OCI-LY7 (cell line): Measurements from ENCODE around the gene ANKRD39. TPM values are rescaled to one million over a fixed set of nuclear protein-coding genes. Genes with fewer than 3 reads are reported as not detected.

Experiments
- BruUV-seq: library from RNA; stranded (reverse); fragments of 400-500 nt; replicated peaks from 2 replicates; lab custom pipeline; 2021; lab: Mats Ljungman, UMichigan
- CTCF ChIA-PET: fragments of 300-600 bp; sonication (Branson Sonifier 250); formaldehyde crosslinking; loops from one replicate; lab custom pipeline; 2022; ENCODE audit warnings: antibody characterized with exemption; ENCODE audit not compliant: unreplicated experiment; lab: Charles Lee
- POLR2A ChIA-PET: fragments of 300-600 bp; sonication (Branson Sonifier 250); formaldehyde crosslinking; loops from one replicate; lab custom pipeline; 2022; ENCODE audit warnings: antibody characterized with exemption; lab: Charles Lee
- DNase-seq: peaks from one replicate; pipeline ENCODE4 v3.0.0-alpha.2; 2015; ENCODE audit warnings: low spot score
- H2AFZ ChIP-seq: fragments of 200-600 bp; sonication (generic), shearing (Covaris generic); 2 replicates; pipeline ENCODE4 v1.6.1; 2014; ENCODE audit warnings: mild to moderate bottlenecking, antibody characterized with exemption, low read length, moderate library complexity
- H3K27ac ChIP-seq: fragments of 200-600 bp; sonication (generic); 2 replicates; pipeline ENCODE4 v1.5.1; 2014; ENCODE audit warnings: mixed run types, low read depth, mild to moderate bottlenecking, moderate library complexity, low read length, inconsistent platforms; ENCODE audit not compliant: poor library complexity, severe bottlenecking
- H3K36me3 ChIP-seq: fragments of 200-600 bp; sonication (generic); 2 replicates; pipeline ENCODE4 v1.6.1; 2014; ENCODE audit warnings: mild to moderate bottlenecking, antibody characterized with exemption, low read length, moderate library complexity, mixed read lengths; ENCODE audit not compliant: insufficient read depth
- H3K4me1 ChIP-seq: fragments of 200-600 bp; sonication (generic); 2 replicates; pipeline ENCODE4 v1.5.1; 2014; ENCODE audit warnings: mild to moderate bottlenecking, low read length; ENCODE audit not compliant: insufficient read depth, poor library complexity, severe bottlenecking
- H3K4me2 ChIP-seq: fragments of 200-600 bp; sonication (generic); 2 replicates; pipeline ENCODE4 v1.6.1; 2014; ENCODE audit warnings: mild to moderate bottlenecking, low read length
- H3K4me3 ChIP-seq: fragments of 200-600 bp; sonication (generic); 2 replicates; pipeline ENCODE4 v1.5.1; 2014; ENCODE audit warnings: mild to moderate bottlenecking, low read depth, low read length; ENCODE audit not compliant: poor library complexity, severe bottlenecking
- H3K79me2 ChIP-seq: fragments of 200-600 bp; sonication (generic); 2 replicates; pipeline ENCODE4 v1.6.1; 2016; ENCODE audit warnings: low read depth, mild to moderate bottlenecking, low read length, moderate library complexity, mixed read lengths; ENCODE audit not compliant: insufficient read depth
- H3K9me2 ChIP-seq: fragments of 200-600 bp; sonication (generic); 2 replicates; pipeline ENCODE4 v1.6.1; 2016; ENCODE audit warnings: mild to moderate bottlenecking, low read length, mixed read lengths; ENCODE audit not compliant: insufficient read depth
- H3K9me3 ChIP-seq: fragments of 200-600 bp; sonication (generic); 2 replicates; pipeline ENCODE4 v1.6.1; 2014; ENCODE audit warnings: mild to moderate bottlenecking, mixed run types, low read length, mixed read lengths
- H4K20me1 ChIP-seq: fragments of 200-600 bp; sonication (generic); 2 replicates; pipeline ENCODE4 v1.6.1; 2014; ENCODE audit warnings: mild to moderate bottlenecking, antibody characterized with exemption, low read length, moderate library complexity, mixed read lengths; ENCODE audit not compliant: insufficient read depth
- EZH2phosphoT487 ChIP-seq: fragments of 200-600 bp; sonication (generic); IDR thresholded peaks from 2 replicates; pipeline ENCODE4 v1.6.1; 2018; ENCODE audit warnings: low read depth, borderline replicate concordance, mild to moderate bottlenecking, mixed run types, antibody characterized with exemption, low read length, moderate library complexity, mixed read lengths
- intact Hi-C: fragments of 100-400 bp; cut with micrococcal nuclease; formaldehyde crosslinking; loops from one replicate; pipeline ENCODE4 v1.10.0; 2022; ENCODE audit not compliant: unreplicated experiment
- total RNA-seq, 2 experiments: library from RNA; depleted of rRNA in 1 of 2; stranded (reverse); fragments of >200 nt in 1 of 2; shearing (Covaris generic) in 1 of 2; gene quantifications; 2 replicates each; pipeline ENCODE4 v1.2.3, GENCODE V29; 2014 to 2022
- TF ChIP-seq, protein P1 (sequence below): fragments of 200-600 bp; sonication (generic); conservative IDR thresholded peaks from 2 replicates; pipeline ENCODE4 v1.5.1; 2014; ENCODE audit warnings: mild to moderate bottlenecking, antibody characterized with exemption, low read length, moderate library complexity, mixed read lengths

ANKRD39 gene
- total RNA-seq, 2 experiments from 2014 or later, result 22.2 to 24.1 TPM

DNA sequence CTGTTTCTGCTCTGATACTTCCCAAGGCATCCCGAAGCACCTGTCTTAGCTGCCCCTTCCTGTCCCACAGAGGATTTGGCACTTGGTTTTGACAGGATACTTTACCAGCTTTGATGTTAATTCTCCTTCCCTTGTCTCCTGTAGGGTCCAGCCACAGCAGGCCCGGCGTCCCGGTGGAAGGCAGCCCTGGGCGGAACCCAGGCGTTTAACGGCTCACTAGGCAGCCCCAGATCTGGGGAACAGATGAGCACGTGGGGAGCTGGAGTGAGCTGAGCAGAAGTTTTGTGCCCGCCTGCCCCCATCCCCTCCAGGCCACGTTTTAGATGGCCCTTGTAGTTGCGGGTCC is 25.4 kb downstream of the ANKRD39 start:
- POLR2A ChIA-PET, result no interaction called here
- H4K20me1 ChIP-seq, result no peaks in the 10 kb centered on the region
- no peak overlapping the region for H3K4me3 ChIP-seq
- CTCF ChIA-PET, result no interaction called here
- no peak for DNase-seq
- H3K36me3 ChIP-seq, result peaks cover 87% of the 10 kb centered on the region
- H3K4me1 ChIP-seq, result peaks cover 11% of the 10 kb centered on the region
- no peak overlapping the region for H3K27ac ChIP-seq
- no TSS peak for BruUV-seq
- no peaks in the 10 kb centered on the region for H3K79me2 ChIP-seq
- intact Hi-C loops, result no loop called here
- no peaks in the 10 kb centered on the region for H3K9me3 ChIP-seq
- no peak overlapping the region for H2AFZ ChIP-seq
- H3K4me2 ChIP-seq, result no peak overlapping the region
- H3K9me2 ChIP-seq, result no peaks in the 10 kb centered on the region
- TF ChIP-seq, protein P1, sequence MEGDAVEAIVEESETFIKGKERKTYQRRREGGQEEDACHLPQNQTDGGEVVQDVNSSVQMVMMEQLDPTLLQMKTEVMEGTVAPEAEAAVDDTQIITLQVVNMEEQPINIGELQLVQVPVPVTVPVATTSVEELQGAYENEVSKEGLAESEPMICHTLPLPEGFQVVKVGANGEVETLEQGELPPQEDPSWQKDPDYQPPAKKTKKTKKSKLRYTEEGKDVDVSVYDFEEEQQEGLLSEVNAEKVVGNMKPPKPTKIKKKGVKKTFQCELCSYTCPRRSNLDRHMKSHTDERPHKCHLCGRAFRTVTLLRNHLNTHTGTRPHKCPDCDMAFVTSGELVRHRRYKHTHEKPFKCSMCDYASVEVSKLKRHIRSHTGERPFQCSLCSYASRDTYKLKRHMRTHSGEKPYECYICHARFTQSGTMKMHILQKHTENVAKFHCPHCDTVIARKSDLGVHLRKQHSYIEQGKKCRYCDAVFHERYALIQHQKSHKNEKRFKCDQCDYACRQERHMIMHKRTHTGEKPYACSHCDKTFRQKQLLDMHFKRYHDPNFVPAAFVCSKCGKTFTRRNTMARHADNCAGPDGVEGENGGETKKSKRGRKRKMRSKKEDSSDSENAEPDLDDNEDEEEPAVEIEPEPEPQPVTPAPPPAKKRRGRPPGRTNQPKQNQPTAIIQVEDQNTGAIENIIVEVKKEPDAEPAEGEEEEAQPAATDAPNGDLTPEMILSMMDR, result no peak
- TF ChIP-seq EZH2phosphoT487, result no peak

DNA sequence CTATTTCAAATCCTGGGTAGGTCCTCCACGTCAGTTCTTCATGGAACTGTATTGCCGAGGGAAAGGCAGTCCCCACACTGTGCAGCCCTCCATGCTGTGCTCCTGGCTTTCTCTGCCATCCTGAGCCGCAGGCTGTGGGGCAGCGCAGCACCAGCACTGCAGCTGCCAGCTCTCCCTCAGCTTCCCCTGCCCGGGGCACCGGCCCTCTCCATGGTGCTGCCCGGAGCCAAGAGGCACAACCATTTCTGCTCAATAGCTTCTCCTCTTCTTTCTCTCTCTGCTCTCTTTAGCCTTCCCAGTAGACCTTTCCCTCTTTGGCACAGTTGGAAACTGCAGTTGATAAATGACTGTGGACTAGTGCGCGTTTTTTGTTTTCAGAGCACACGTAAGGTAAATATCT is 26.1 kb downstream of the ANKRD39 start:
- ChIA-PET POLR2A (no interaction called here), CTCF (no interaction called here)
- BruUV-seq, result no TSS peak
- H3K27ac ChIP-seq, result no peak overlapping the region
- no peak overlapping the region for H2AFZ ChIP-seq
- intact Hi-C loops, result no loop called here
- H3K4me1 ChIP-seq, result peaks cover 11% of the 10 kb centered on the region
- no peak overlapping the region for H3K4me3 ChIP-seq
- H3K36me3 ChIP-seq, result peaks cover 86% of the 10 kb centered on the region
- TF ChIP-seq, protein P1, result no peak
- TF ChIP-seq EZH2phosphoT487, result no peak
- no peaks in the 10 kb centered on the region for H3K9me3 ChIP-seq
- no peak overlapping the region for H3K4me2 ChIP-seq
- DNase-seq, result no peak
- H4K20me1 ChIP-seq, result no peaks in the 10 kb centered on the region
- H3K9me2 ChIP-seq, result no peaks in the 10 kb centered on the region
- no peaks in the 10 kb centered on the region for H3K79me2 ChIP-seq

DNA sequence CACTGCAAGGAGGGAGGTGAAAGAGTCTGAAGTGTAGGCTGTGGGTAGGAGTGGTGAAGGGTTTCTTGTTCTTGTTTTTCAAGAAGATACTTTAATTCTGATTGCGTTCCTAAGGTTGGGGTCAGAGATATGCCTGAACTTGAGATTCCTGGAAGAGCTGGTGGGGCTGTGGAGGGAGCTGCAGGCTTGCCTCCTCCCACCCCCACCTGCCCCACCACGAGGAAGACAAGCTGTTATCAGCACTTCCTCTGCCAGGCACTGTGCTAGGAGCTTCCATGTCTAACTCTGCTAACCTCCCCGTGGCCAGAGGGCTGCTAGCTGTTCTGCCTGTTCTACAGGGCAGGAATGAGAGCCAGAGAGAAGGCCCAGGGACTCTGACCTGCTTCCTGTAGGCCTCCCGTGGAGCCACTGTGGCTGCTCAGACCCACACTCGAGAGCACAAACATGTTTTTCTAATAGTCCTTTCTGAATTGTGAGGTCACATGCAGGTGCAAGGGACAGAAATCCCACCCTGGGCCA is 27.7 kb downstream of the ANKRD39 start:
- H2AFZ ChIP-seq, result no peak overlapping the region
- CTCF ChIA-PET, result no interaction called here
- H3K9me3 ChIP-seq, result no peaks in the 10 kb centered on the region
- no peak overlapping the region for H3K4me2 ChIP-seq
- peaks cover 11% of the 10 kb centered on the region for H3K4me1 ChIP-seq
- DNase-seq, result no peak
- no TSS peak for BruUV-seq
- no peaks in the 10 kb centered on the region for H3K79me2 ChIP-seq
- intact Hi-C loops, result no loop called here
- H3K36me3 ChIP-seq, result peaks cover 86% of the 10 kb centered on the region
- POLR2A ChIA-PET, result no interaction called here
- H3K9me2 ChIP-seq, result no peaks in the 10 kb centered on the region
- H4K20me1 ChIP-seq, result no peaks in the 10 kb centered on the region
- no peak for TF ChIP-seq EZH2phosphoT487
- TF ChIP-seq, protein P1, result no peak
- no peak overlapping the region for H3K4me3 ChIP-seq
- H3K27ac ChIP-seq, result no peak overlapping the region
